ENCODE data around the gene FBLL1.
"Not testable (repeated sequence)": the region's sequence is repeated elsewhere in the genome, so short reads cannot be mapped to it uniquely, and the experiment has no call there.

GRCh38 chr5:168574156-168574555 is 45.1 kb downstream of the FBLL1 start:
- TF ChIP-seq MAX (IDR thresholded peaks at IDR 0.05; ENCODE audit: low read depth, low read length); CTCF (IDR thresholded peaks at IDR 0.05; ENCODE audit: low read depth, low read length); POLR2A (IDR thresholded peaks at IDR 0.05; ENCODE audit: extremely low read depth, insufficient read length): not testable (repeated sequence)

Measured in NB4 (cell line).